ENCODE data around the gene KISS1R. TPM values are rescaled to one million over a fixed set of nuclear protein-coding genes. Genes with fewer than 3 reads are reported as not detected.

KISS1R gene
- total and polyA plus RNA-seq, 2 experiments from 2014 or later = 1.3 to 2.1 TPM

DNA sequence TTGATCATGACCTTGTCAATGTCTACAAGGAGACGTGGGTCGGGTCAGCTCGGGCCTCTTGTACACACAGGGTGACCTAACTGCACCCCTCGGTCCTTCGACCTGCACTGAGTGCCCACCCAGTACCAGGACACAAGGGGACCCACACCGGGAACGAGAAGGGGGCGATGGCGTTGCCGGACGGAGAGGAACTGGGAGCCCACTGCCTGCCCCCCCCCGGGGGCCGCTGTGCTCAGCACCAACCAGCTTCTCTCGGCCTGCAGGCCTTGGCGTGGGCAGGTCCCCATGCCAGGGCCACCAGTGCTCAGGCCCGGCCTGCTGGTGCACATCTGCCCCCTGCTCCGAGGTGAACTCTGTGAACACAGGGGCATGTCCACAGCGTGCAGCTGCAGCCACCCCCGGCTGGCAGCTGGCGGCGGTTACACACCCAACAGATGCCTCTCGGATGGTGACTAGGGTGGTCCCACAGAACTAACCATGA, 43.5 kb upstream of the KISS1R start:
- Histone ChIP-seq H3K4me2 (no peak overlapping the region), H3K9me3 (ENCODE audit: low read depth) (no peaks in the 10 kb centered on the region), H3K4me1 (ENCODE audit: insufficient read depth) (no peaks in the 10 kb centered on the region), H2AFZ (no peak overlapping the region), H4K20me1 (ENCODE audit: insufficient read depth, poor library complexity, severe bottlenecking) (no peaks in the 10 kb centered on the region), H3K79me2 (no peaks in the 10 kb centered on the region), H3K9me2 (replicated peaks; ENCODE audit: insufficient read depth) (no peaks in the 10 kb centered on the region), H3K4me3 (no peak overlapping the region), H3K27me3 (no peaks in the 10 kb centered on the region), H3K27ac (no peak overlapping the region), H3K36me3 (replicated peaks; ENCODE audit: insufficient read depth, low read depth) (no peaks in the 10 kb centered on the region)
- DNase-seq (ENCODE audit: low spot score) = no peak
- no peak for TF ChIP-seq EZH2phosphoT487 (IDR thresholded peaks at IDR 0.05; ENCODE audit: low read depth, severe bottlenecking, unreplicated experiment)
- TF ChIP-seq EZH2 (IDR thresholded peaks at IDR 0.05; ENCODE audit: borderline replicate concordance) = no peak
- TF ChIP-seq, protein P1, sequence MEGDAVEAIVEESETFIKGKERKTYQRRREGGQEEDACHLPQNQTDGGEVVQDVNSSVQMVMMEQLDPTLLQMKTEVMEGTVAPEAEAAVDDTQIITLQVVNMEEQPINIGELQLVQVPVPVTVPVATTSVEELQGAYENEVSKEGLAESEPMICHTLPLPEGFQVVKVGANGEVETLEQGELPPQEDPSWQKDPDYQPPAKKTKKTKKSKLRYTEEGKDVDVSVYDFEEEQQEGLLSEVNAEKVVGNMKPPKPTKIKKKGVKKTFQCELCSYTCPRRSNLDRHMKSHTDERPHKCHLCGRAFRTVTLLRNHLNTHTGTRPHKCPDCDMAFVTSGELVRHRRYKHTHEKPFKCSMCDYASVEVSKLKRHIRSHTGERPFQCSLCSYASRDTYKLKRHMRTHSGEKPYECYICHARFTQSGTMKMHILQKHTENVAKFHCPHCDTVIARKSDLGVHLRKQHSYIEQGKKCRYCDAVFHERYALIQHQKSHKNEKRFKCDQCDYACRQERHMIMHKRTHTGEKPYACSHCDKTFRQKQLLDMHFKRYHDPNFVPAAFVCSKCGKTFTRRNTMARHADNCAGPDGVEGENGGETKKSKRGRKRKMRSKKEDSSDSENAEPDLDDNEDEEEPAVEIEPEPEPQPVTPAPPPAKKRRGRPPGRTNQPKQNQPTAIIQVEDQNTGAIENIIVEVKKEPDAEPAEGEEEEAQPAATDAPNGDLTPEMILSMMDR (IDR thresholded peaks at IDR 0.05; ENCODE audit: poor library complexity) = no peak
- 92% methylated on average over 22 of the region's 22 CpGs for WGBS (ENCODE audit: low lambda C conversion rate, missing lambda C conversion rate)

- no peak overlapping the region for H2AFZ ChIP-seq
- H3K4me3 ChIP-seq = no peak overlapping the region
- H3K4me1 ChIP-seq (ENCODE audit: insufficient read depth) = no peaks in the 10 kb centered on the region
- TF ChIP-seq, protein P1 (IDR thresholded peaks at IDR 0.05; ENCODE audit: poor library complexity) = no peak
- no peak for TF ChIP-seq EZH2phosphoT487 (IDR thresholded peaks at IDR 0.05; ENCODE audit: low read depth, severe bottlenecking, unreplicated experiment)
- TF ChIP-seq EZH2 (IDR thresholded peaks at IDR 0.05; ENCODE audit: borderline replicate concordance) = no peak
- H3K79me2 ChIP-seq = no peaks in the 10 kb centered on the region
- H3K27me3 ChIP-seq = no peaks in the 10 kb centered on the region
- no peaks in the 10 kb centered on the region for H3K9me3 ChIP-seq (ENCODE audit: low read depth)
- no peak for DNase-seq (ENCODE audit: low spot score)
- WGBS (ENCODE audit: low lambda C conversion rate, missing lambda C conversion rate) = 96% methylated on average over 28 of the region's 28 CpGs
- no peak overlapping the region for H3K27ac ChIP-seq
- no peaks in the 10 kb centered on the region for H4K20me1 ChIP-seq (ENCODE audit: insufficient read depth, poor library complexity, severe bottlenecking)
- H3K9me2 ChIP-seq (replicated peaks; ENCODE audit: insufficient read depth) = no peaks in the 10 kb centered on the region
- H3K36me3 ChIP-seq (replicated peaks; ENCODE audit: insufficient read depth, low read depth) = no peaks in the 10 kb centered on the region
- no peak overlapping the region for H3K4me2 ChIP-seq
Measured at GRCh38 chr19:875265-875879, 41.8 kb upstream of the KISS1R start.

GRCh38 chr19:876089-876488, 41.0 kb upstream of the KISS1R start:
- Histone ChIP-seq H3K79me2 (no peaks in the 10 kb centered on the region), H3K36me3 (replicated peaks; ENCODE audit: insufficient read depth, low read depth) (no peaks in the 10 kb centered on the region), H3K4me3 (no peak overlapping the region), H3K27me3 (no peaks in the 10 kb centered on the region), H3K4me1 (ENCODE audit: insufficient read depth) (no peaks in the 10 kb centered on the region), H3K4me2 (no peak overlapping the region), H2AFZ (no peak overlapping the region), H3K27ac (no peak overlapping the region), H4K20me1 (ENCODE audit: insufficient read depth, poor library complexity, severe bottlenecking) (no peaks in the 10 kb centered on the region), H3K9me3 (ENCODE audit: low read depth) (no peaks in the 10 kb centered on the region), H3K9me2 (replicated peaks; ENCODE audit: insufficient read depth) (no peaks in the 10 kb centered on the region)
- TF ChIP-seq, protein P1 (IDR thresholded peaks at IDR 0.05; ENCODE audit: poor library complexity) = no peak
- no peak for TF ChIP-seq EZH2phosphoT487 (IDR thresholded peaks at IDR 0.05; ENCODE audit: low read depth, severe bottlenecking, unreplicated experiment)
- no peak for TF ChIP-seq EZH2 (IDR thresholded peaks at IDR 0.05; ENCODE audit: borderline replicate concordance)
- no peak for DNase-seq (ENCODE audit: low spot score)
- 86% methylated on average over 18 of the region's 18 CpGs for WGBS (ENCODE audit: low lambda C conversion rate, missing lambda C conversion rate)

Data from hepatocyte (in vitro differentiated cells).